ENCODE measurements around the gene CNPY3.
A peak's percentile ranks its signal among the peaks of the same experiment; 100 is the strongest.

CNPY3 gene

GRCh38 chr6:42981836-42982235, 52.6 kb downstream of the CNPY3 start:
- DNase-seq (ENCODE audit: low read depth in 3 of 3), result no peak

GRCh38 chr6:42984001-42984923, 55.0 kb downstream of the CNPY3 start, which contains the start of gene PPP2R5D:
Gene PPP2R5D, plus strand, starts transcription at chr6:42984570. Its CDS starts 108 bp downstream, at chr6:42984678.
- peak; percentile 92 to 98 (median 96) for DNase-seq (ENCODE audit: low read depth in 3 of 3)

GRCh38 chr6:42984924-42985475, 55.7 kb downstream of the CNPY3 start:
- DNase-seq (ENCODE audit: low read depth in 3 of 3), result no peak

GRCh38 chr6:42987533-42988451, 58.5 kb downstream of the CNPY3 start:
- DNase-seq (ENCODE audit: low read depth in 3 of 3), result no peak

GRCh38 chr6:42988486-42989020, 59.3 kb downstream of the CNPY3 start:
- DNase-seq (ENCODE audit: low read depth in 3 of 3), result no peak

Measured in stimulated activated CD4-positive, alpha-beta T cell treated with anti-CD3 and anti-CD28 coated beads, TNF-alpha, amount 100 ng/mL, for 24 hours (primary cell).